H9 (cell line): ENCODE results near the gene NT5C. TPM values are rescaled to one million over a fixed set of nuclear protein-coding genes. Genes with fewer than 3 reads are reported as not detected.
A peak's percentile ranks its signal among the peaks of the same experiment; 100 is the strongest.
"Not testable (repeated sequence)": the region's sequence is repeated elsewhere in the genome, so short reads cannot be mapped to it uniquely, and the experiment has no call there.

ENCODE experiments used
- DNase-seq: peaks from one replicate; pipeline ENCODE4 v3.0.0-alpha.2; 2017
- H2AFZ ChIP-seq: one replicate; pipeline ENCODE4 v1.6.1; 2013; ENCODE audit warnings: mild to moderate bottlenecking, low read length, control low read depth, moderate library complexity
- H2AK5ac ChIP-seq: 2 replicates; pipeline ENCODE4 v1.6.1; 2013; ENCODE audit warnings: low read length, control low read depth, mixed read lengths; ENCODE audit not compliant: insufficient read length
- H2BK120ac ChIP-seq: one replicate; pipeline ENCODE4 v1.6.1; 2013; ENCODE audit warnings: low read depth, mild to moderate bottlenecking, low read length, control low read depth, inconsistent platforms; ENCODE audit not compliant: poor library complexity, severe bottlenecking
- H2BK12ac ChIP-seq: 2 replicates; pipeline ENCODE4 v1.6.1; 2013; ENCODE audit warnings: low read length, control low read depth, mixed read lengths, low read depth; ENCODE audit not compliant: insufficient read length
- H2BK15ac ChIP-seq: 2 replicates; pipeline ENCODE4 v1.6.1; 2013; ENCODE audit warnings: low read depth, low read length, control low read depth
- H2BK20ac ChIP-seq: one replicate; pipeline ENCODE4 v1.6.1; 2013; ENCODE audit warnings: low read depth, mild to moderate bottlenecking, low read length, control low read depth, inconsistent platforms; ENCODE audit not compliant: poor library complexity, severe bottlenecking
- H2BK5ac ChIP-seq: 2 replicates; pipeline ENCODE4 v1.6.1; 2013; ENCODE audit warnings: low read length, control low read depth, mixed read lengths; ENCODE audit not compliant: insufficient read length
- H3K14ac ChIP-seq: 2 replicates; pipeline ENCODE4 v1.6.1; 2013; ENCODE audit warnings: low read length, control low read depth; ENCODE audit not compliant: insufficient read depth
- H3K18ac ChIP-seq: 2 replicates; pipeline ENCODE4 v1.6.1; 2013; ENCODE audit warnings: low read depth, mild to moderate bottlenecking, mixed read lengths, low read length, control low read depth; ENCODE audit not compliant: insufficient read length
- H3K23ac ChIP-seq: 2 replicates; pipeline ENCODE4 v1.6.1; 2013; ENCODE audit warnings: low read length, control low read depth, mixed read lengths, low read depth; ENCODE audit not compliant: insufficient read length
- H3K23me2 ChIP-seq: 2 replicates; pipeline ENCODE4 v1.6.1; 2013; ENCODE audit warnings: low read depth, mild to moderate bottlenecking, mixed read lengths, low read length, control low read depth; ENCODE audit not compliant: insufficient read length, poor library complexity, severe bottlenecking
- H3K27ac ChIP-seq: 2 replicates; pipeline ENCODE4 v1.5.1; 2013; ENCODE audit warnings: low read length, control low read depth, mixed read lengths, low read depth; ENCODE audit not compliant: insufficient read length
- H3K27me3 ChIP-seq: 2 replicates; pipeline ENCODE4 v1.6.1; 2013; ENCODE audit warnings: low read length, control low read depth, inconsistent platforms; ENCODE audit not compliant: insufficient read depth
- H3K4ac ChIP-seq: 2 replicates; pipeline ENCODE4 v1.6.1; 2013; ENCODE audit warnings: low read depth, mild to moderate bottlenecking, control low read depth, inconsistent platforms, low read length, moderate library complexity
- H3K4me1 ChIP-seq: 2 replicates; pipeline ENCODE4 v1.6.1; 2013; ENCODE audit warnings: low read length, control low read depth, inconsistent platforms; ENCODE audit not compliant: insufficient read depth
- H3K4me2 ChIP-seq: 2 replicates; pipeline ENCODE4 v1.6.1; 2013; ENCODE audit warnings: low read length, control low read depth, mixed read lengths; ENCODE audit not compliant: insufficient read length, insufficient read depth
- H3K56ac ChIP-seq: 2 replicates; pipeline ENCODE4 v1.6.1; 2013; ENCODE audit warnings: low read depth, mild to moderate bottlenecking, mixed read lengths, low read length, control low read depth; ENCODE audit not compliant: insufficient read length
- H3K79me1 ChIP-seq: 2 replicates; pipeline ENCODE4 v1.6.1; 2013; ENCODE audit warnings: low read depth, mild to moderate bottlenecking, moderate library complexity, low read length, control low read depth, inconsistent platforms; ENCODE audit not compliant: insufficient read depth, poor library complexity, severe bottlenecking
- H3K79me2 ChIP-seq: 2 replicates; pipeline ENCODE4 v1.6.1; 2013; ENCODE audit warnings: low read length, control low read depth, inconsistent platforms; ENCODE audit not compliant: insufficient read depth
- H3K9ac ChIP-seq: 2 replicates; pipeline ENCODE4 v1.6.1; 2013; ENCODE audit warnings: low read length, control low read depth, mixed read lengths; ENCODE audit not compliant: insufficient read length; ENCODE audit errors: extremely low read depth
- H3K9me3 ChIP-seq: one replicate; pipeline ENCODE4 v1.6.1; 2013; ENCODE audit warnings: low read depth, low read length, inconsistent platforms; ENCODE audit not compliant: control insufficient read depth
- H3T11ph ChIP-seq: one replicate; pipeline ENCODE4 v1.6.1; 2013; ENCODE audit warnings: mild to moderate bottlenecking, low read length, control low read depth, inconsistent platforms
- H4K20me1 ChIP-seq: one replicate; pipeline ENCODE4 v1.6.1; 2013; ENCODE audit not compliant: control insufficient read depth, insufficient read length, insufficient read depth
- H4K5ac ChIP-seq: 2 replicates; pipeline ENCODE4 v1.6.1; 2013; ENCODE audit warnings: low read depth, mild to moderate bottlenecking, mixed read lengths, low read length, control low read depth; ENCODE audit not compliant: insufficient read length
- H4K8ac ChIP-seq: replicated peaks from 2 replicates; pipeline ENCODE4 v1.6.1; 2013; ENCODE audit warnings: low read length, control low read depth, mixed read lengths, low read depth; ENCODE audit not compliant: insufficient read length
- H4K91ac ChIP-seq: 2 replicates; pipeline ENCODE4 v1.6.1; 2013; ENCODE audit warnings: low read depth, mild to moderate bottlenecking, moderate library complexity, mixed read lengths, low read length, control low read depth; ENCODE audit not compliant: insufficient read length
- H3K27ac Mint-ChIP-seq, 3 experiments: 2 replicates in 2 of 3; 3 replicates in 1 of 3; pipeline ENCODE4 v1.8.0; 2020 to 2021; ENCODE audit warnings: mixed read lengths in 3 of 3, mild to moderate bottlenecking in 1 of 3, moderate library complexity in 1 of 3
- H3K27me3 Mint-ChIP-seq: 2 replicates; pipeline ENCODE4 v1.8.0; 2021; ENCODE audit warnings: low read depth, mild to moderate bottlenecking, moderate library complexity, mixed read lengths
- H3K36me3 Mint-ChIP-seq, 3 experiments: 2 replicates in 2 of 3; 3 replicates in 1 of 3; pipeline ENCODE4 v1.8.0; 2020 to 2021; ENCODE audit warnings: low read depth in 3 of 3, mixed read lengths in 3 of 3; ENCODE audit not compliant: insufficient read depth in 1 of 3
- H3K4me1 Mint-ChIP-seq, 2 experiments: 2 replicates each; pipeline ENCODE4 v1.8.0; 2020; ENCODE audit warnings: mixed read lengths in 2 of 2
- H3K4me3 Mint-ChIP-seq, 2 experiments: 2 replicates in 1 of 2; 3 replicates in 1 of 2; pipeline ENCODE4 v1.8.0; 2020 to 2021; ENCODE audit warnings: mild to moderate bottlenecking in 2 of 2, mixed read lengths in 2 of 2, moderate library complexity in 1 of 2
- H3K9me3 Mint-ChIP-seq, 2 experiments: 2 replicates in 1 of 2; 3 replicates in 1 of 2; pipeline ENCODE4 v1.8.0; 2020; ENCODE audit warnings: mild to moderate bottlenecking in 2 of 2, mixed read lengths in 2 of 2, moderate library complexity in 1 of 2
- WGBS: extraction: QIAGEN DNeasy Blood & Tissue Kit; methylation state at CpG from one replicate; pipeline ENCODE4 v1.1.7; 2013; ENCODE audit warnings: missing lambda C conversion rate, low lambda C conversion rate, mixed read lengths; ENCODE audit not compliant: insufficient read length; ENCODE audit errors: extremely low coverage; 5-methylcytosine and 5-hydroxymethylcytosine counted together
- total RNA-seq: library from RNA; stranded (reverse); gene quantifications from 2 replicates; pipeline ENCODE4 v1.2.1, GENCODE V29; 2021
- TF ChIP-seq, protein P1 (sequence below): fragments of 200-600 bp; sonication (generic); conservative IDR thresholded peaks from 3 replicates; pipeline ENCODE4 v1.8.0; 2021; ENCODE audit warnings: antibody characterized with exemption, mild to moderate bottlenecking

NT5C gene
- total RNA-seq, 1 experiment from 2014 or later: 77.7 TPM

DNA sequence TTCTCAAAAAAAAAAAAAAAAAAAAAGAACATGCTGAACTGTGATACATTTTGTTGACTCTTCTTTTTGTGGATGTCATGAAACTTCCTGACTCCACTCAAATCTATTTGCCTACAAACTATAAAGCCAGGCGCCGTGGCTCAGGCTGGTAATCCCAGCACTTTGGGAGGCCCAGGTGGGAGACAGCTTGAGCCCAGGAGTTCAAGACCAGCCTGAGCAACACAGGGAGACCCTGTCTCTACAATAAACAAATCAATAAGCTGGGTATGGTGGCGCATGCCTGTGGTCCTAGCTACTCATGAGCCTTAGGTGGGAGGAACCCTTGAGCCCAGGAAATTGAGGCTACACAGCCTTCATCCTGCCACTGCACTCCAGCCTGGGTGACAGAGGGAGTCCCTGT, 1.5 kb upstream of the NT5C start:
- no peaks in the 10 kb centered on the region for H3K79me1 ChIP-seq
- peak overlapping the region; percentile 9 to 14; a peak in 1 of 5 replicates for H3K4me3 Mint-ChIP-seq
- peaks cover 8% of the 10 kb centered on the region for H3K23me2 ChIP-seq
- no peak for DNase-seq
- H3K9ac ChIP-seq: no peak overlapping the region
- no peak overlapping the region for H2AK5ac ChIP-seq
- WGBS: no CpG with 5 or more reads among the region's 3 CpGs
- H2BK120ac ChIP-seq: no peak overlapping the region
- no peak overlapping the region for H3K56ac ChIP-seq
- H4K91ac ChIP-seq: no peak overlapping the region
- H3T11ph ChIP-seq: no peak overlapping the region
- H3K27me3 Mint-ChIP-seq: no peaks in the 10 kb centered on the region; the same call in 1 of the 2 replicates
- H3K4me1 ChIP-seq: no peaks in the 10 kb centered on the region
- H2BK5ac ChIP-seq: no peak overlapping the region
- TF ChIP-seq, protein P1, sequence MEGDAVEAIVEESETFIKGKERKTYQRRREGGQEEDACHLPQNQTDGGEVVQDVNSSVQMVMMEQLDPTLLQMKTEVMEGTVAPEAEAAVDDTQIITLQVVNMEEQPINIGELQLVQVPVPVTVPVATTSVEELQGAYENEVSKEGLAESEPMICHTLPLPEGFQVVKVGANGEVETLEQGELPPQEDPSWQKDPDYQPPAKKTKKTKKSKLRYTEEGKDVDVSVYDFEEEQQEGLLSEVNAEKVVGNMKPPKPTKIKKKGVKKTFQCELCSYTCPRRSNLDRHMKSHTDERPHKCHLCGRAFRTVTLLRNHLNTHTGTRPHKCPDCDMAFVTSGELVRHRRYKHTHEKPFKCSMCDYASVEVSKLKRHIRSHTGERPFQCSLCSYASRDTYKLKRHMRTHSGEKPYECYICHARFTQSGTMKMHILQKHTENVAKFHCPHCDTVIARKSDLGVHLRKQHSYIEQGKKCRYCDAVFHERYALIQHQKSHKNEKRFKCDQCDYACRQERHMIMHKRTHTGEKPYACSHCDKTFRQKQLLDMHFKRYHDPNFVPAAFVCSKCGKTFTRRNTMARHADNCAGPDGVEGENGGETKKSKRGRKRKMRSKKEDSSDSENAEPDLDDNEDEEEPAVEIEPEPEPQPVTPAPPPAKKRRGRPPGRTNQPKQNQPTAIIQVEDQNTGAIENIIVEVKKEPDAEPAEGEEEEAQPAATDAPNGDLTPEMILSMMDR: no peak
- H3K18ac ChIP-seq: no peak overlapping the region
- no peak overlapping the region for H3K4me2 ChIP-seq
- no peak overlapping the region for H4K5ac ChIP-seq
- H4K20me1 ChIP-seq: peaks cover 4% of the 10 kb centered on the region
- H2BK12ac ChIP-seq: no peak overlapping the region
- no peak overlapping the region for H3K14ac ChIP-seq
- H3K27ac ChIP-seq: no peak overlapping the region
- H3K36me3 Mint-ChIP-seq: peaks cover 13 to 45% (median 39%) of the 10 kb centered on the region in 3 experiments
- no peak overlapping the region for H3K23ac ChIP-seq
- peaks cover 5 to 10% of the 10 kb centered on the region in 2 experiments for H3K4me1 Mint-ChIP-seq
- peak overlapping the region in 1 of 3 experiments; percentile 28; a peak in 2 of 7 replicates for H3K27ac Mint-ChIP-seq
- no peaks in the 10 kb centered on the region for H3K27me3 ChIP-seq
- no peak overlapping the region for H2AFZ ChIP-seq
- no peak overlapping the region for H3K4ac ChIP-seq
- H3K79me2 ChIP-seq: no peaks in the 10 kb centered on the region
- H2BK15ac ChIP-seq: no peak overlapping the region
- H2BK20ac ChIP-seq: no peak overlapping the region
- no peaks in the 10 kb centered on the region for H3K9me3 ChIP-seq
- no peak overlapping the region for H4K8ac ChIP-seq
- no peaks in the 10 kb centered on the region for H3K9me3 Mint-ChIP-seq

DNA sequence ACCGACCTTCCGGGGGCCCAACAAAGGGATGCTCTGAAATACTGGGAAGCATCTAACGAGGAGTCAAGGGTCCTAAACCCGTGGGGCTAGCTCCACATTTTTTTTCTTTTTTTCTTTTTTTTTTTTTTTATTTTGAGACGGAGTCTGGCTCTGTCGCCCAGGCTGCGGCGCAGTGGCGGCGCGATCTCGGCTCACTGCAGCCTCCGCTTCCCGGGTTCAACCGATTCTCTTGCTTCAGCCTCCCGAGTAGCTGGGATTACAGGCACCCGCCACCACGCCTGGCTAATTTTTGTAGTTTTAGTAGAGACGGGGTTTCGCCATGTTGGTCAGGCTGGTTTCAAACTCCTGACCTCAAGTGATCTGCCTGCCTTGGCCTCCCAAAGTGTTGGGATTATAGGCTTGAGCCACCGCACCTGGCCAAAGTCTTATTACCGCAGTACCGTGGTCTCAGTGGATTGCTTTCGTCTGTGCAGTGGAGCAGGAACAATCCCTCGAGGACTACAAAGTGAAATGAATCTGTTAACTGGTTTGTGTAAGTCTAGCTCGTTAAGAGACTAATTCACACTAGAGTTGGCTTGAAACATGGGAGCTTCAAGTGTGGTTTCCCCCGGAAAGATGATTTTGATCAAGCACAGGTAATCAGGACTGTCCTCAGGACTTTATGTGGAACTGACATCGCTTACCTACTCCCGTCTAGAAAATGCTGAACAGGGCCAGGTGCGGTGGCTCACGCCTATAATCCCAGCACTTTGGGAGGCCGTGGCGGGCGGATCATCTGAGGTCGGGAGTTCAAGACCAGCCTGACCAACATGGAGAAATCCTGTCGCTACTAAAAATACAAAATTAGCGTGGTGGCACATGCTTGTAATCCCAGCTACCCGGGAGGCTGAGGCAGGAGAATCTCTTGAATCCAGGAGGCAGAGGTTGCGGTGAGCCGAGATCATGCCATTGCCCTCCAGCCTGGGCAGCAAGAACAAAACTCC, 767 bp upstream of the NT5C start:
- Mint-ChIP-seq H3K4me3 (peak overlapping the region; percentile 83 to 85), H3K27ac (peak overlapping the region; percentile 85 to 95 (median 95); a peak in 6 of 7 replicates), H3K36me3 (peaks cover 13 to 42% (median 39%) of the 10 kb centered on the region in 3 experiments), H3K4me1 (peaks cover 5 to 10% of the 10 kb centered on the region in 2 experiments)
- H3K4me1 ChIP-seq, H4K8ac ChIP-seq, H3K4ac ChIP-seq, H3K27me3 ChIP-seq, H2AK5ac ChIP-seq, H4K91ac ChIP-seq, H3K79me2 ChIP-seq, H2BK5ac ChIP-seq, H2BK120ac ChIP-seq, H3K27ac ChIP-seq, H3K56ac ChIP-seq, H3K9me3 ChIP-seq, H3K9me3 Mint-ChIP-seq, H4K20me1 ChIP-seq, H2AFZ ChIP-seq, H2BK15ac ChIP-seq, H2BK12ac ChIP-seq, H3K79me1 ChIP-seq, H4K5ac ChIP-seq, DNase-seq, H3K23ac ChIP-seq, H2BK20ac ChIP-seq, H3K23me2 ChIP-seq, H3T11ph ChIP-seq, H3K27me3 Mint-ChIP-seq: not testable (repeated sequence)
- WGBS: no CpG with 5 or more reads among the region's 40 CpGs
- H3K4me2 ChIP-seq: peak overlapping the region; percentile 34
- H3K14ac ChIP-seq: peak overlapping the region; percentile 86
- H3K18ac ChIP-seq: peak overlapping the region; percentile 88
- peak overlapping the region; percentile 67 for H3K9ac ChIP-seq
